Measurements from ENCODE around the gene HERC2. TPM values are rescaled to one million over a fixed set of nuclear protein-coding genes. Genes with fewer than 3 reads are reported as not detected.

HERC2 gene
- total and polyA plus RNA-seq, 9 of the 15 experiments (the other 6 are each of a cell fraction or from before 2014, with no cell fraction given): 10.6 to 84.0 (median 42.6) TPM

- no peak for TF ChIP-seq GMEB1 (CRISPR knock-in tag; IDR thresholded peaks at IDR 0.05)
- TF ChIP-seq TFAP4 (CRISPR knock-in tag; IDR thresholded peaks at IDR 0.05; ENCODE audit: borderline replicate concordance): no peak
- TF ChIP-seq ZNF444 (CRISPR knock-in tag; IDR thresholded peaks at IDR 0.05): no peak
- no peak for TF ChIP-seq GTF2E2 (tag; IDR thresholded peaks at IDR 0.05)
- TF ChIP-seq ZNF644 (tag; IDR thresholded peaks at IDR 0.05; ENCODE audit: low read depth): no peak
- TF ChIP-seq TEAD2 (tag; IDR thresholded peaks at IDR 0.05): no peak
- no peak for TF ChIP-seq RB1 (IDR thresholded peaks at IDR 0.05; ENCODE audit: low read depth)
- no peak for TF ChIP-seq MBD2 (IDR thresholded peaks at IDR 0.05; ENCODE audit: borderline replicate concordance, low read depth)
- TF ChIP-seq ZNF551 (CRISPR knock-in tag; IDR thresholded peaks at IDR 0.05): no peak
- no peak for TF ChIP-seq TSHZ1 (CRISPR knock-in tag; IDR thresholded peaks at IDR 0.05)
Measured at GRCh38 chr15:28075573-28075972, 246.4 kb downstream of the HERC2 start (continued).
